BJ (cell line): ENCODE measurements around the gene ECHDC1. TPM values are rescaled to one million over a fixed set of nuclear protein-coding genes. Genes with fewer than 3 reads are reported as not detected.

Experiments
- CTCF ChIA-PET: fragments of 350-600 bp; formaldehyde crosslinking; extraction: SDS; loops from one replicate; lab custom pipeline; 2021; ENCODE audit warnings: antibody characterized with exemption, inconsistent platforms; lab: Yijun Ruan, JAX
- POLR2A ChIA-PET: fragments of 300-600 bp; sonication (Branson Sonifier 250); formaldehyde crosslinking; extraction: SDS; loops from one replicate; lab custom pipeline; 2021; ENCODE audit warnings: antibody characterized with exemption; lab: Charles Lee
- DNase-seq: peaks from one replicate; pipeline ENCODE4 v3.0.0-alpha.2; 2011; ENCODE audit warnings: low read depth
- H3K27me3 ChIP-seq: 2 replicates; pipeline ENCODE4 v1.6.0; 2011; ENCODE audit warnings: low read length; ENCODE audit not compliant: control insufficient read depth, insufficient read depth
- H3K36me3 ChIP-seq: 2 replicates; pipeline ENCODE4 v1.5.1; 2011; ENCODE audit warnings: low read length; ENCODE audit not compliant: control insufficient read depth, insufficient read depth
- H3K4me3 ChIP-seq: 2 replicates; pipeline ENCODE4 v1.5.1; 2011; ENCODE audit warnings: low read depth, mild to moderate bottlenecking, control low read depth, low read length
- CTCF ChIP-seq: IDR thresholded peaks from 2 replicates; pipeline ENCODE4 v1.5.1; 2011; ENCODE audit warnings: low read depth, mild to moderate bottlenecking, control low read depth, inconsistent platforms, low read length, moderate library complexity; ENCODE audit not compliant: insufficient read depth
- polyA minus RNA-seq: library from RNA; depleted of rRNA, polyadenylated mRNA; stranded (reverse); fragments of >200 nt; gene quantifications from 2 replicates; pipeline ENCODE4 v1.2.3, GENCODE V29; 2011; rRNA and poly(A)+ RNA removed
- polyA plus RNA-seq: library from polyadenylated mRNA; depleted of rRNA; stranded (reverse); fragments of >200 nt; gene quantifications from 2 replicates; pipeline ENCODE4 v1.2.3, GENCODE V29; 2011; rRNA removed

The ECHDC1 gene
- polyA plus RNA-seq (21.5 and 35.6 TPM in 2 replicates), polyA minus RNA-seq (8.0 and 9.0 TPM in 2 replicates)

GRCh38 chr6:127342946-127343808 lies at the start of gene ECHDC1:
Gene ECHDC1, minus strand, starts transcription at chr6:127343609. Its CDS starts 12,581 bp downstream, at chr6:127331028.
- CTCF ChIA-PET = interaction anchor here (1.0 kb wide), 1 partner anchor 40 kb away, joined by 6 read pairs; no protein-coding TSS in a partner anchor
- DNase-seq = peak; percentile 17
- POLR2A ChIA-PET = no interaction called here
- H3K4me3 ChIP-seq = peak within 1 kb of the TSS; percentile 71
- no peak for TF ChIP-seq CTCF
- no peaks in the 10 kb centered on the region for H3K27me3 ChIP-seq
- no peaks in the 10 kb centered on the region for H3K36me3 ChIP-seq

GRCh38 chr6:127392301-127392700 lies 48.9 kb upstream of the ECHDC1 start:
- no peaks in the 10 kb centered on the region for H3K27me3 ChIP-seq
- no peak for DNase-seq
- ChIA-PET POLR2A (no interaction called here), CTCF (interaction anchor here (1.0 to 2.6 kb wide), 2 partner anchors 59 to 88 kb away, joined by 3 to 8 read pairs; no protein-coding TSS in a partner anchor)
- no peaks in the 10 kb centered on the region for H3K36me3 ChIP-seq
- H3K4me3 ChIP-seq = no peak overlapping the region
- no peak for TF ChIP-seq CTCF

- no peak for TF ChIP-seq CTCF
- H3K4me3 ChIP-seq = no peak overlapping the region
- H3K36me3 ChIP-seq = no peaks in the 10 kb centered on the region
- H3K27me3 ChIP-seq = no peaks in the 10 kb centered on the region
- ChIA-PET POLR2A (no interaction called here), CTCF (interaction anchor here (1.0 to 2.6 kb wide), 3 partner anchors 29 to 87 kb away, joined by 3 to 8 read pairs (median 3); no protein-coding TSS in a partner anchor)
- DNase-seq = no peak
Measured at GRCh38 chr6:127391094-127391953, 47.9 kb upstream of the ECHDC1 start.

GRCh38 chr6:127389706-127390105 lies 46.3 kb upstream of the ECHDC1 start:
- Histone ChIP-seq H3K27me3 (no peaks in the 10 kb centered on the region), H3K36me3 (no peaks in the 10 kb centered on the region), H3K4me3 (no peak overlapping the region)
- TF ChIP-seq CTCF = no peak
- ChIA-PET POLR2A (no interaction called here), CTCF (interaction anchor here (1.4 to 1.5 kb wide), 2 partner anchors 9 to 31 kb away, joined by 3 to 7 read pairs; no protein-coding TSS in a partner anchor)
- DNase-seq = no peak
